Measurements from ENCODE around the gene SLC35A2.
"Not testable (repeated sequence)": the region's sequence is repeated elsewhere in the genome, so short reads cannot be mapped to it uniquely, and the experiment has no call there.

SLC35A2 gene

DNA sequence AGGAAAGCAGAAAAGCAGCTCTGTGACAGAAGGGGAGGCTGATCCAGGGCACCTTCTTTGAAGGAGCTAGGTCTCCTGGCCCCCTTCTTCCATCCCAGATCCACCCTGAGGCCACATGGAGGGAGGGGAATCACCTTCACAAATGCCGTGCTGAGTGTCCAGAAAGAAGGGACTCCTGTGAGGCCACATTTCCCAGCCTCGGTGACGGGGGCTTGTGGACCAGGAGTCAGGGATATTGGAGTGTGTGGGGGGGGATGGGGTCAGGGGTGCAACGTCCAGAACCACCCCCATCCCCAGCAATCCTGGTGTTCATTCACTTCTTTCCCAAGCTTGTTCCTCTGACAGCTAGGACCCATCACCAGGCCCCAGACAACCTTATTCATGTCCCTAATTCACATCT is 18.6 kb downstream of the SLC35A2 start:
- in situ Hi-C loops (cut with HindIII; ENCODE audit: low pct_unique_long_range_greater_than_20kb, low sequenced_read_pairs), result no loop called here
- DNase-seq (ENCODE audit: low read depth in 1 of 2, low spot score in 1 of 2), result no peak
- no peak for TF ChIP-seq JUND (IDR thresholded peaks at IDR 0.05; ENCODE audit: low read depth)

DNA sequence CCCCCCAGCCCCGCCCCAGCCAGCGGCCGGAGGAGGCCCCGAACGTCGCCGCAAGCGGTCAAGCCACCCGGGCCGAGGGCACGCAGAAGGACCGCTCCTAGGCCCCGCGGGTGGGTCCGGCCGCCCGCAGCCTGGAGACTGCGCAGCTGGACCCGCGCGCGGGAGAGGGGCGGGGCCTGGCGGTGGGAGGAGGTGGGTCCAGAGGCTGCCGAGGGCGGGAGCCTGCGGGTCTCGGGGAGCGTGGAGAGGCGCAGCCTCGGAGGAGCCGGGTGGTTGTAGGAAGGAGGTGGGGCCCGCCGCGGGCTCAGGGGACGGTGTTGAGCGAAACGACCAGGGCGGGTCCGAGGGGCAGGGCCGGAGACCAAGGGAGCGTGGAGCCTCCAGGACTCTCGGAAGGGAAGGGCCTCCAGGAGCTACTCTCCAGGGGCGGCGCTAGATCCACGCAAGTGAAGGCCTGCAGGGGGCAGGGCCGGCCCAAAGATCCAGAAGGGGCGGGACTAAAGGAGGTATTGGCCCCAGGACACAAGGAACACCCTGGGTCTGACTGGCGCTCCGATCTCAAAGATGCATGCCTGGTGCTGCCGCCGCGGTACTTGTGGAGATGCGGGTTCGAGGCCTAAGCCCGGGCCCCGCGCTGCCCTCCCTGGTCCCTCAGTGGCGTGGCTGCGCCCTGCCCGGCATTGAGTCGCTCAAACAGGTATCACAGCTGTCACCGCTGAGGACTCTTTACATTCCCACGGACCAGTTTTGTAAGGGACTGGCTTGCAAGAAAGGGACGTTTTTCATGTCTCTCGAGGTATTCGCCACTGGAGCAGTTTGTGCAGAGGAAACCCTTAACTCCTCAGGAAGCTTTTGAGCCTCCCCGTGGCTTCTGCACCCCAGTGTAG is 19.8 kb downstream of the SLC35A2 start:
- no peak for TF ChIP-seq JUND (IDR thresholded peaks at IDR 0.05; ENCODE audit: low read depth)
- peak; percentile 68 to 97 for DNase-seq (ENCODE audit: low read depth in 1 of 2, low spot score in 1 of 2)
- in situ Hi-C loops (cut with HindIII; ENCODE audit: low pct_unique_long_range_greater_than_20kb, low sequenced_read_pairs), result no loop called here

DNA sequence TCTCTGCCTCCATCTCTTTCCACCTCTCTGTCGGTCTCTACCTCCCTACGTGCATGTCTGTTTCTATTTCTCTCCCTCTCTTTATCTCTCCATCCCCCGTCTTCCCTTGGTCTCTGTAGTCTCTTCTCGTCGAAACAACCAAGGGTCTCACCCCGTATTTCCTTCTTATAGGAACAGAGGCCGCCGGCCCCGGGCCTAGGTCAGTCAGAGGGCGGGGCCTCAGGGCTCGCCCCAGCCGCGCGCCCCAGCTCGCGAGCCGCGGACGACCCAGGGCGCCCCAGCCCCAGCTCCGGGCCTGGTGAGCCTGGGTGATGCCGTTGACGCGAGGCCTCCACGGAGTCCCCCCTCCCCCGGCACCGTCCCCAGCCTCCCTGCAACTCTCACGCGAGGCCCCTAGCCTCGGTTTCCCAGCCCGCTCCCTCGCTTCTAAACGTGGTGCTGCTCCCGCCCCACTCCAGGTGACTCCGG is 20.5 kb downstream of the SLC35A2 start:
- DNase-seq (ENCODE audit: low read depth in 1 of 2, low spot score in 1 of 2), result no peak
- TF ChIP-seq JUND (IDR thresholded peaks at IDR 0.05; ENCODE audit: low read depth), result no peak
- in situ Hi-C loops (cut with HindIII; ENCODE audit: low pct_unique_long_range_greater_than_20kb, low sequenced_read_pairs), result no loop called here

DNA sequence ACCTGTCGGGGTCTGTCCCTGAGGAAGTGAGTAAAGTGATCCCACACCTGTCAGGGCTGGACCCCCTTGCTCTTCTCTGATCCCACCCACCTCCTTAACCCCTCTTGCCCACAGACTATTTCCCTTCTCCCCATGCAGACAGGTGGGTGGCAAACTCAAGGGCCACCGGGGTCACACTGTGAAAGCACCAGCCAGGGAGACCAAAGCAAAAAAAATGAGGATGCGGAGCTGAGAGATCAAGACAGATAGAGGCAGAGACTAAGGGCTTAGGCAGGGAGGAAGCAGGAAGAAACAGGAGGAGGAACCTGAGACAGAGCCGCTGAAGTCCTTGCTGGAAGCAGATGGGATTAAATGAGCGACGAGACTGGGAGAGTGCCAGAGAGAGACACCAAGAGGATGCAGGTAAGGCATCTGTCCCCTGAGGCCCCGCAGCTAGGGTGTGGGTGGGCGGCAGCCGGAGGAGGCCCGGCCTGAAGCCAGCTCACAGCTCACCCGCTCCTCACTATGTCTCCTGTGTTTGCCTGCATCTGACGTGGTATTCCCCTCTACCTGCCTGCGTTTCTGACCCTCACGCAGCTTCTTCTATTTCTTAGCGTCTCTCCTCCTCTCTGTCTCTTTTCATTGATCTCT is 21.0 kb downstream of the SLC35A2 start:
- no peak for TF ChIP-seq JUND (IDR thresholded peaks at IDR 0.05; ENCODE audit: low read depth)
- DNase-seq (ENCODE audit: low read depth in 1 of 2, low spot score in 1 of 2), result peak in 1 of 2 experiments; percentile 15
- in situ Hi-C loops (cut with HindIII; ENCODE audit: low pct_unique_long_range_greater_than_20kb, low sequenced_read_pairs), result no loop called here

DNA sequence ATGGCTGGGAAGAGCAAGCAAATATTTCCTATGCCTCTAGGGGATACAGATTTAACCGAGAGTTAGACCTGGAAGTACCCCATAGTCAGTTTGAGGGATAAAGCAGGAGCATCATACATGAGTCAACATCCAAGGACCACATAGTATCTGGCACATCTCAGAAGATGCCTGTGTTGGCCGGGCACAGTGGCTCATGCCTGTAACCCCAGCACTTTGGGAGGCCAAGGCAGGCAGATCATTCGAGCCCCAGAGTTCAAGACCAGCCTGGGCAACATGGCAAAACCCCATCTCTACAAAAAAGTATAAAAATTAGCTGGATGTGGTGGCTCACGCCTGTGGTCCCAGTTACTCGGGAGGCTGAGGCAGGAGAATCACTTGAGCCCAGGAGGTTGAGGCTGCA is 24.9 kb downstream of the SLC35A2 start:
- in situ Hi-C loops (cut with HindIII; ENCODE audit: low pct_unique_long_range_greater_than_20kb, low sequenced_read_pairs); DNase-seq (ENCODE audit: low read depth in 1 of 2, low spot score in 1 of 2): not testable (repeated sequence)

DNA sequence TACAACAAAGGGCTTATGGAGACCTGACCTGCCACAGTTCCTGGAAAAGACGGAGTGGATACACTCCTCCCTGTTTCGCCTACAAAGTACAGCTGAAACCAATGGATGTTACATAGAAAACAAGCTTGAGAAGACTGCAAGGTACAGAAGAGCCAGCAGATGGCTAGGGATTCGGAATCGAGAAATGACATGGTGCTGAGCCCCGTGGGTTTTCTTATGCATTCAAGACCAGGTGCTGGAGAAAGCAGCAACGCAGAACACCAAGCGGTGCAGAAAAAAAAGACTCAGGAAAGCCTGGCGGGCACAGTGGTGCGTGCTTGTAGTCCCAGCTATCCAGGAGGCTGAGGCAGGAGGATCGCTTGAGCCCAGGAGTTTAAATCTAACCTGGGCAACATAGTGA is 27.7 kb downstream of the SLC35A2 start:
- peak in 1 of 2 experiments; percentile 58 for DNase-seq (ENCODE audit: low read depth in 1 of 2, low spot score in 1 of 2)
- in situ Hi-C loops (cut with HindIII; ENCODE audit: low pct_unique_long_range_greater_than_20kb, low sequenced_read_pairs), result no loop called here
- TF ChIP-seq JUND (IDR thresholded peaks at IDR 0.05; ENCODE audit: low read depth), result no peak

DNA sequence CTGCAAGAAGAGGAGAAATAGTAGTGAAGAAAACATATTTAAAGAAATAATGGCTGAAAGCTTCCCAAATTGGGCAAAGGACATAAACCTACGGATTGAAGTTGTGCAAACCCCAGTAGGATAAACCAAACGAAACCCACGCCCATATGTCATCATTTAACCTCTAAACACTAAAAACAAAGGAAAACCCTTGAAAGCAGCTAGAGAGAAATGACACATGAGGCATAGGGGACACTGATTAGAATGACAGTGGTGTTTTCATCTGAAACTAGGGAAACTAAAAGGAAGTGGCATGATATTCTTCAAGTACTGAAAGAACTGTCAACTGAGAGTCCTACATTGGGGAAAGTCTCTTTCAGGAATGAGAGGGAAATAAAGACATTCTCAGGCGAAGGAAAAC is 34.5 kb downstream of the SLC35A2 start:
- DNase-seq (ENCODE audit: low read depth in 1 of 2, low spot score in 1 of 2); in situ Hi-C loops (cut with HindIII; ENCODE audit: low pct_unique_long_range_greater_than_20kb, low sequenced_read_pairs): not testable (repeated sequence)

DNA sequence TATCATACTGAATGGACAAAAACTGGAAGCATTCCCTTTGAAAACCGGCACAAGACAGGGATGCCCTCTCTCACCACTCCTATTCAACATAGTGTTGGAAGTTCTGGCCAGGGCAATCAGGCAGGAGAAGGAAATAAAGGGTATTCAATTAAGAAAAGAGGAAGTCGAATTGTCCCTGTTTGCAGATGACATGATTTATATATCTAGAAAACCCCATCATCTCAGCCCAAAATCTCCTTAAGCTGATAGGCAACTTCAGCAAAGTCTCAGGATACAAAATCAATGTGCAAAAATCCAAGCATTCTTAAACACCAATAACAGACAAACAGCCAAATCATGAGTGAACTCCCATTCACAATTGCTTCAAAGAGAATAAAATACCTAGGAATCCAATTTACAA is 39.4 kb downstream of the SLC35A2 start:
- DNase-seq (ENCODE audit: low read depth in 1 of 2, low spot score in 1 of 2); in situ Hi-C loops (cut with HindIII; ENCODE audit: low pct_unique_long_range_greater_than_20kb, low sequenced_read_pairs): not testable (repeated sequence)

DNA sequence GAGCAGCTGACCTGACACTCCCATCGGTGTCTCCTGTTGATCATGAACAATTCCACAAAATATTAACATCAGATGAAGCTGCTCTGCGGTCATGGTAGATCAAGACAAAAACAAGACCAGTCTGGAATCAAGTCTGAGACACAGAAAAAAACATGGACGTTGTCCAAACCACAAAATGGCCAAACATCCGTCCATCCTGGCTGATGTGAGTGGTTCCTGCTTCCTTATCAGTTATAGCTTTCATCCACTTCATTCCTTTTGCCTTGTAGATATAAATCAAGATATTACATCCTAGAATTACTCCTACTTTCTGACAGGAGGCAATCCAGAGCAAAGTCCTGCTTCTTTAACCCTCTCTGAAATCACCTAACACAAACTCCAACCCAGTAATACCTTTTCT is 47.2 kb downstream of the SLC35A2 start:
- DNase-seq (ENCODE audit: low read depth in 1 of 2, low spot score in 1 of 2), result no peak
- in situ Hi-C loops (cut with HindIII; ENCODE audit: low pct_unique_long_range_greater_than_20kb, low sequenced_read_pairs), result no loop called here
- TF ChIP-seq JUND (IDR thresholded peaks at IDR 0.05; ENCODE audit: low read depth), result no peak

DNA sequence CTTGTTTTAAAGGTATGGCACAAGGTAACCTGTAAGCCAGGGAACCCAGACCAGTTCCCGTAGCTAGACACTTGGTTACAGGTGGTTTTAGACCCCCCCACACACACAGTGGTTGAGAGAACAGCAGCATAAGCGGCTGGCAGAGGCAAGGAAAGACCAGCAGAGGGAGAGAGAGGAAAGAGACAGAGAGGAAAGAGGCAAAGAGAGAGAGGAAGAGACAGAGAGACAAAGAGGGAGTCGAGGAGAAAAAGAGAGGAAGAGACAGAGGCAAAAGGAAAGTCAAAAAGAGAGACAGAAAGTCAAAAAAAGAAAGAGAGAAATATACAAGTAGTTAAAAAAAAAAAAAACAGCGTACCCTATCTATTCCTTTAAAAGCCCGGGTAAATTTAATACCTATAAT is 56.5 kb downstream of the SLC35A2 start:
- no peak for TF ChIP-seq JUND (IDR thresholded peaks at IDR 0.05; ENCODE audit: low read depth)
- DNase-seq (ENCODE audit: low read depth in 1 of 2, low spot score in 1 of 2), result peak in 1 of 2 experiments; percentile 65

DNA sequence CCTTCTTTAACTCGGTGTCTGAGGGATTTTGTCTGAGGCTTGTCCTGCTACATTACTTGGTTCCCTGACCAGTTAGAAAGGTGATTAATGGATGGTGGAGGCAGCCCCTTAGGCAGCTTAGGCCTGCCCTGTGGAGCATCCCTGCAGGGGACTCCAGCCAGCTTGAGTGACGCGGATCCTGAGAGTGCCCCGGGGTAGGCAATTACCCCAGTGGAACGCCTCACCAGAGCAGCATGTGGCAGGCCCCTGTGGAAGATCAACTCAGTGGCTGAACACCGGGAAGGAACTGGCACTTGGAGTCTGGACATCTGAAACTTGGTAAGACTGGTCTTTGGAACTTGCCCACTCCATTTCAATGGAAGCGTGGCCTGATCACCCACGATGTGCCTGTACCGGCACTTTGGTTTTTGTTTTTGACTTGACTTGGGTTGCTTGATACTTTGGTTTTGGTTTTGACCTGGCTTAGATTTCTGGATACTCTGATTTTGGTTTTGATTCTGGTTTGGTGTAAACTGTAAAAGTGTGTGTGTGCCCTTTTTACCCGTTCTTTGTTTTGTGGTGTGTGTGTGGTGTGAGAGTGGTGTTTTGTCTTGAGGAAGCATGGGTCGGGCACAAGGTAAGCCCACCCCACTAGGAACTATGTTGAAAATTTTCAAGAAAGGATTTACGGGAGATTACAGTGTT is 57.2 kb downstream of the SLC35A2 start:
- in situ Hi-C loops (cut with HindIII; ENCODE audit: low pct_unique_long_range_greater_than_20kb, low sequenced_read_pairs); DNase-seq (ENCODE audit: low read depth in 1 of 2, low spot score in 1 of 2): not testable (repeated sequence)

More for the DNA sequence above, 56.5 kb downstream of the SLC35A2 start:
- in situ Hi-C loops (cut with HindIII; ENCODE audit: low pct_unique_long_range_greater_than_20kb, low sequenced_read_pairs), result no loop called here

DNA sequence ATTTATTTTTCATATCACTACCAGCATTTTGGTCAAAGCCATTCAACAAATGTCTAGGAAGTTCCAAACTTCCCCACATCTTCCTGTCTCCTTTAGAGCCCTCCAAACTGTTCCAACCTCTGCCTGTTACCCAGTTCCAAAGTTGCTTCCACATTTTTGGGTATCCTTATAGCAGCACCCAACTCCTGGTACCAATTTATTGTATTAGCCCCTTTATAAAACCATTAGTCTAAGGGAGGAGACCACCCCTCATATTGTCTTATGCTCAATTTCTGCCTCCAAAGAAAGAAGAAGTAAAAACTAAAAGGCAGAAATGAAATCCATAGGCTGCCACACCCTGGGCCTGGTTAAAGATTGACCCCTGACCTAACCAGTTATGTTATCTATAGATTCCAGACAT is 58.0 kb downstream of the SLC35A2 start:
- in situ Hi-C loops (cut with HindIII; ENCODE audit: low pct_unique_long_range_greater_than_20kb, low sequenced_read_pairs); DNase-seq (ENCODE audit: low read depth in 1 of 2, low spot score in 1 of 2): not testable (repeated sequence)
